Muscle layer of duodenum (tissue), 2 donors: ENCODE measurements around the gene OR6V1.
"Not testable (repeated sequence)": the region's sequence is repeated elsewhere in the genome, so short reads cannot be mapped to it uniquely, and the experiment has no call there.

Source experiments
- H3K27ac ChIP-seq: one replicate; pipeline ENCODE4 v1.7.0; 2013; ENCODE audit warnings: mild to moderate bottlenecking, low read length
- H3K27me3 ChIP-seq: one replicate; pipeline ENCODE4 v1.7.0; 2013; ENCODE audit warnings: low read depth, mild to moderate bottlenecking, control low read depth, low read length
- H3K36me3 ChIP-seq, 2 donors: one replicate each; pipeline ENCODE4 v1.7.0; 2013; ENCODE audit warnings: low read length in 2 of 2, control low read depth in 1 of 2, mild to moderate bottlenecking in 1 of 2; ENCODE audit not compliant: insufficient read depth in 2 of 2, control insufficient read depth in 1 of 2
- H3K4me1 ChIP-seq, 2 donors: one replicate each; pipeline ENCODE4 v1.7.0; 2013; ENCODE audit warnings: low read length in 2 of 2, mild to moderate bottlenecking in 2 of 2, control low read depth in 1 of 2, moderate library complexity in 1 of 2; ENCODE audit not compliant: insufficient read depth in 2 of 2, control insufficient read depth in 1 of 2
- H3K4me3 ChIP-seq, 2 donors: one replicate each; pipeline ENCODE4 v1.7.0; 2013; ENCODE audit warnings: low read length in 2 of 2, low read depth in 1 of 2, mild to moderate bottlenecking in 1 of 2
- H3K9me3 ChIP-seq, 2 donors: one replicate each; pipeline ENCODE4 v1.7.0; 2013; ENCODE audit warnings: low read length in 2 of 2, control low read depth in 1 of 2, mild to moderate bottlenecking in 1 of 2; ENCODE audit not compliant: control insufficient read depth in 1 of 2
- donor health status: healthy.

The OR6V1 gene

DNA sequence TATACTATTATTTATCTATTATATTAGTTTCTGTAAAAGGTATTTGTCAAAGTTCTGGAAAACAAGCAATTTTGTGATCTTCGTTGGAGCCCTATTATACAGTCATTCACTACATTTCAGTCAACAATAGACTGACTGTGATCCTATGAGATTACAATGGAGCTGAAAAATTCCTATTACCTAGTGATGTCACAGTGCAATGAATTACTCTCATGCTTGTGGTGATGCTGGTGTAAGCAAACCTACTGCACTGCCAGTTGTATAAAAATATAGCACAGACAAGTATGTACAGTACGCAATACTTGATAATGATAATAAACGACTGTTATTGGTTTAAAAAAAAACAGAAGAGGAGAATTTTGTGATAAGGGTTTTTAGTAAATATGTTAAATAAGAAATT is 21.4 kb downstream of the OR6V1 start:
- peaks cover 0 to 2% of the 10 kb centered on the region in 2 donors for H3K9me3 ChIP-seq
- no peaks in the 10 kb centered on the region for H3K36me3 ChIP-seq
- no peak overlapping the region for H3K4me3 ChIP-seq
- no peak overlapping the region for H3K27ac ChIP-seq
- H3K27me3 ChIP-seq, result no peaks in the 10 kb centered on the region
- no peaks in the 10 kb centered on the region for H3K4me1 ChIP-seq

- Histone ChIP-seq H3K27ac (no peak overlapping the region), H3K4me1 (no peaks in the 10 kb centered on the region), H3K27me3 (no peaks in the 10 kb centered on the region), H3K4me3 (no peak overlapping the region), H3K9me3 (peaks cover 0 to 2% of the 10 kb centered on the region in 2 donors), H3K36me3 (no peaks in the 10 kb centered on the region)
Observed at GRCh38 chr7:143074141-143074540, 22.0 kb downstream of the OR6V1 start.

DNA sequence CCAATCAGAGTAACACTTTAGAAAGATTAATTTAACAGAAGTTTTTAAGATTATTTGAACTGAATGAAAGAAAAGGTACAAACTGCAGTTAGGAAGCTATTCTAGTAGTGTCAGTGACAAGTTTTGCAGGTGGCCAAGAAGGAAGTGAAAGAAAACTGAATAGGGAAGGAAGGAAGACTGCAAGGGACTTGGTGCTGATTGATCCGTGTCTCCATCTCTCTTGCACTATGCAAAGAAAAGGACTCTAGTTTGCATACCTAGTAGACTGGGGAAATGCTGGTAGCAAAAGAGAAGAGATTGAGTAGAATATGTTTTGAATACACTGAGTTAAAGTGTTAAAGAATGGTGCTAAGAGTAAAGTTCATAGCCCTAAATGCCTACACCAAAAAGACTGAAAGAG is 33.0 kb downstream of the OR6V1 start:
- H3K4me3 ChIP-seq, result no peak overlapping the region
- peaks cover 0 to 5% of the 10 kb centered on the region in 2 donors for H3K9me3 ChIP-seq
- H3K4me1 ChIP-seq, result no peaks in the 10 kb centered on the region
- H3K27ac ChIP-seq, result no peak overlapping the region
- H3K36me3 ChIP-seq, result no peaks in the 10 kb centered on the region
- no peaks in the 10 kb centered on the region for H3K27me3 ChIP-seq

- not testable (repeated sequence) for H3K4me3 ChIP-seq, H3K9me3 ChIP-seq, H3K36me3 ChIP-seq, H3K4me1 ChIP-seq, H3K27ac ChIP-seq, H3K27me3 ChIP-seq
Observed at GRCh38 chr7:143085610-143086009, 33.5 kb downstream of the OR6V1 start.

DNA sequence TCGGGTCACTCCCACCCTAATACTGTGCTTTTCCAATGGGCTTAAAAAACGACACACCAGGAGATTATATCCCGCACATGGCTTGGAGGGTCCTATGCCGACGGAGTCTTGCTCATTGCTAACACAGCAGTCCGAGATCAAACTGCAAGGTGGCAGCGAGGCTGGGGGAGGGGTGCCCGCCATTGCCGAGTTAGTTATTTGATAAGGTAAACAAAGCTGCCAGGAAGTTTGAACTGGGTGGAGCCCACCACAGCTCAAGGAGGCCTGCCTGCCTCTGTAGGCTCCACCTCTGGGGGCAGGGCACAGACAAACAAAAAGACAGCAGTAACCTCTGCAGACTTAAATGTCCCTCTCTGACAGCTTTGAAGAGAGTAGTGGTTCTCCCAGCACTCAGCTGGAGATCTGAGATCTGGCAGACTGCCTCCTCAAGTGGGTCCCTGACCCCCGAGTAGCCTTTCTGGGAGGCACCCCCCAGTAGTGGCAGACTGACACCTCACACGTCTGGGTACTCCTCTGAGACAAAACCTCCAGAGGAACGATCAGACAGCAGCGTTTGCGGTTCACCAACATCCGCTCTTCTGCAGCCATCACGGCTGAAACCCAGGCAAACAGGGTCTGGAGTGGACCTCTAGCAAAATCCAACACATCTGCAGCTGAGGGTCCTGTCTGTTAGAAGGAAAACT is 36.5 kb downstream of the OR6V1 start:
- H3K27me3 ChIP-seq, H3K4me3 ChIP-seq, H3K9me3 ChIP-seq, H3K27ac ChIP-seq, H3K4me1 ChIP-seq, H3K36me3 ChIP-seq: not testable (repeated sequence)

- no peak overlapping the region for H3K4me3 ChIP-seq
- H3K9me3 ChIP-seq, result peaks cover 9 to 19% of the 10 kb centered on the region in 2 donors
- H3K36me3 ChIP-seq, result no peaks in the 10 kb centered on the region
- no peak overlapping the region for H3K27ac ChIP-seq
- H3K4me1 ChIP-seq, result no peaks in the 10 kb centered on the region
- H3K27me3 ChIP-seq, result no peaks in the 10 kb centered on the region
Observed at GRCh38 chr7:143096146-143096545, 44.0 kb downstream of the OR6V1 start.

- H3K27ac ChIP-seq, H3K27me3 ChIP-seq, H3K36me3 ChIP-seq, H3K4me1 ChIP-seq: not testable (repeated sequence)
- H3K4me3 ChIP-seq, result peak overlapping the region in 1 of 2 donors; percentile 2
- H3K9me3 ChIP-seq, result peaks cover 9 to 22% of the 10 kb centered on the region in 2 donors
Observed at GRCh38 chr7:143099579-143099978, 47.4 kb downstream of the OR6V1 start.
